GM13977 (cell line): Measurements from ENCODE around the gene KCNJ16.

Experiments
- DNase-seq: peaks from one replicate; pipeline ENCODE4 v3.0.0; 2012; ENCODE audit warnings: low spot score
- CTCF ChIP-seq: IDR thresholded peaks from 2 replicates; pipeline ENCODE4 v1.5.1; 2012; ENCODE audit warnings: mild to moderate bottlenecking, control low read depth; ENCODE audit not compliant: insufficient read depth; ENCODE audit errors: extremely low read depth, missing control alignments
- in situ Hi-C: fragments of 300-500 bp; cut with MboI; formaldehyde crosslinking; loops from one replicate; pipeline ENCODE4 v1.12.0; 2022; ENCODE audit warnings: low sequenced_read_pairs, low pct_unique_long_range_greater_than_20kb, mixed read lengths, inconsistent platforms; ENCODE audit not compliant: unreplicated experiment

Gene KCNJ16

GRCh38 chr17:70171159-70171558 is 96.1 kb downstream of the KCNJ16 start:
- TF ChIP-seq CTCF: no peak
- no peak for DNase-seq
- in situ Hi-C loops: no loop called here

- no peak for TF ChIP-seq CTCF
- no peak for DNase-seq
- in situ Hi-C loops: no loop called here
Observed at GRCh38 chr17:70172449-70172848, 97.4 kb downstream of the KCNJ16 start.

- in situ Hi-C loops: no loop called here
- TF ChIP-seq CTCF: no peak
- no peak for DNase-seq
Observed at GRCh38 chr17:70172923-70173322, 97.9 kb downstream of the KCNJ16 start.

GRCh38 chr17:70173681-70174080 is 98.7 kb downstream of the KCNJ16 start:
- in situ Hi-C loops: no loop called here
- no peak for DNase-seq
- TF ChIP-seq CTCF: no peak

- DNase-seq: no peak
- in situ Hi-C loops: no loop called here
- no peak for TF ChIP-seq CTCF
Observed at GRCh38 chr17:70181376-70181775, 106.4 kb downstream of the KCNJ16 start.

- no peak for DNase-seq
- in situ Hi-C loops: no loop called here
Observed at GRCh38 chr17:70181866-70182265, 106.8 kb downstream of the KCNJ16 start.

More at GRCh38 chr17:70181866-70182265, 106.8 kb downstream of the KCNJ16 start:
- no peak for TF ChIP-seq CTCF
